Measurements from ENCODE around the gene ZNF792. TPM values are rescaled to one million over a fixed set of nuclear protein-coding genes. Genes with fewer than 3 reads are reported as not detected.
A peak's percentile ranks its signal among the peaks of the same experiment; 100 is the strongest.

The ZNF792 gene
- total RNA-seq, 1 experiment from 2014 or later: 4.5 TPM

- Histone ChIP-seq H3K4me3 (ENCODE audit: low read depth, low read length) (peak overlapping the region; percentile 90), H3K4me1 (peaks cover 51% of the 10 kb centered on the region), H3K36me3 (ENCODE audit: control insufficient read depth, insufficient read depth, low read length) (peaks cover 3% of the 10 kb centered on the region; the same call in 1 of the 2 replicates), H3K9me3 (no peaks in the 10 kb centered on the region), H3K27me3 (replicated peaks; ENCODE audit: control insufficient read depth, insufficient read depth, low read length) (no peaks in the 10 kb centered on the region)
- H3K27me3 Mint-ChIP-seq (ENCODE audit: insufficient read depth, unreplicated experiment): no peaks in the 10 kb centered on the region
- peaks cover 57% of the 10 kb centered on the region for H3K4me1 Mint-ChIP-seq (ENCODE audit: low read depth, unreplicated experiment)
- intact Hi-C loops (cut with micrococcal nuclease; ENCODE audit: unreplicated experiment): no loop called here
- H3K36me3 Mint-ChIP-seq (ENCODE audit: insufficient read depth, unreplicated experiment): peaks cover 28% of the 10 kb centered on the region
- TF ChIP-seq, protein P1, sequence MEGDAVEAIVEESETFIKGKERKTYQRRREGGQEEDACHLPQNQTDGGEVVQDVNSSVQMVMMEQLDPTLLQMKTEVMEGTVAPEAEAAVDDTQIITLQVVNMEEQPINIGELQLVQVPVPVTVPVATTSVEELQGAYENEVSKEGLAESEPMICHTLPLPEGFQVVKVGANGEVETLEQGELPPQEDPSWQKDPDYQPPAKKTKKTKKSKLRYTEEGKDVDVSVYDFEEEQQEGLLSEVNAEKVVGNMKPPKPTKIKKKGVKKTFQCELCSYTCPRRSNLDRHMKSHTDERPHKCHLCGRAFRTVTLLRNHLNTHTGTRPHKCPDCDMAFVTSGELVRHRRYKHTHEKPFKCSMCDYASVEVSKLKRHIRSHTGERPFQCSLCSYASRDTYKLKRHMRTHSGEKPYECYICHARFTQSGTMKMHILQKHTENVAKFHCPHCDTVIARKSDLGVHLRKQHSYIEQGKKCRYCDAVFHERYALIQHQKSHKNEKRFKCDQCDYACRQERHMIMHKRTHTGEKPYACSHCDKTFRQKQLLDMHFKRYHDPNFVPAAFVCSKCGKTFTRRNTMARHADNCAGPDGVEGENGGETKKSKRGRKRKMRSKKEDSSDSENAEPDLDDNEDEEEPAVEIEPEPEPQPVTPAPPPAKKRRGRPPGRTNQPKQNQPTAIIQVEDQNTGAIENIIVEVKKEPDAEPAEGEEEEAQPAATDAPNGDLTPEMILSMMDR (IDR thresholded peaks at IDR 0.05; ENCODE audit: insufficient read depth in 1 of 2, low read depth in 1 of 2, low read length in 1 of 2, severe bottlenecking in 1 of 2, unreplicated experiment in 1 of 2): no peak
- TSS peak; percentile 33 for BruUV-seq (replicated peaks)
- CTCF ChIA-PET: interaction anchor here (0.6 kb wide), 1 partner anchor 74 kb away, joined by 3 read pairs; the partner anchor contains the start of gene ZNF30
- DNase-seq: peak in 1 of 2 experiments; percentile 58
- peak overlapping the region; percentile 98 for H3K27ac Mint-ChIP-seq (ENCODE audit: unreplicated experiment)
- H3K4me3 Mint-ChIP-seq (ENCODE audit: unreplicated experiment): peak overlapping the region; percentile 99
- POLR2A ChIA-PET: interaction anchor here (0.8 kb wide), 1 partner anchor 324 kb away, joined by 3 read pairs; the partner anchor contains the start of genes SCGB2B2 and ZNF302
- H3K9me3 Mint-ChIP-seq (ENCODE audit: unreplicated experiment): no peaks in the 10 kb centered on the region
These were observed 36.8 kb upstream of the ZNF792 start for GRCh38 chr19:35000647-35001501.

GRCh38 chr19:35000338-35000646 is 36.3 kb upstream of the ZNF792 start:
- CTCF ChIA-PET: interaction anchor here (0.6 kb wide), 2 partner anchors 41 to 73 kb away, joined by 3 read pairs; partner anchors contain the start of genes HPN and ZNF30
- TF ChIP-seq, protein P1 (IDR thresholded peaks at IDR 0.05; ENCODE audit: insufficient read depth in 1 of 2, low read depth in 1 of 2, low read length in 1 of 2, severe bottlenecking in 1 of 2, unreplicated experiment in 1 of 2): no peak
- H3K9me3 Mint-ChIP-seq (ENCODE audit: unreplicated experiment): no peaks in the 10 kb centered on the region
- no TSS peak for BruUV-seq (replicated peaks)
- Histone ChIP-seq H3K9me3 (no peaks in the 10 kb centered on the region), H3K4me1 (peaks cover 51% of the 10 kb centered on the region), H3K4me3 (ENCODE audit: low read depth, low read length) (peak overlapping the region; percentile 90), H3K27me3 (replicated peaks; ENCODE audit: control insufficient read depth, insufficient read depth, low read length) (no peaks in the 10 kb centered on the region), H3K36me3 (ENCODE audit: control insufficient read depth, insufficient read depth, low read length) (peaks cover 3% of the 10 kb centered on the region; the same call in 1 of the 2 replicates)
- peaks cover 51% of the 10 kb centered on the region for H3K4me1 Mint-ChIP-seq (ENCODE audit: low read depth, unreplicated experiment)
- no peak for DNase-seq
- H3K27ac Mint-ChIP-seq (ENCODE audit: unreplicated experiment): peak overlapping the region; percentile 93
- H3K4me3 Mint-ChIP-seq (ENCODE audit: unreplicated experiment): peak overlapping the region; percentile 99
- no peaks in the 10 kb centered on the region for H3K27me3 Mint-ChIP-seq (ENCODE audit: insufficient read depth, unreplicated experiment)
- peaks cover 23% of the 10 kb centered on the region for H3K36me3 Mint-ChIP-seq (ENCODE audit: insufficient read depth, unreplicated experiment)
- POLR2A ChIA-PET: interaction anchor here (0.6 kb wide), 2 partner anchors 18 to 232 kb away, joined by 3 to 10 read pairs; no protein-coding TSS in a partner anchor
- intact Hi-C loops (cut with micrococcal nuclease; ENCODE audit: unreplicated experiment): no loop called here

DNA sequence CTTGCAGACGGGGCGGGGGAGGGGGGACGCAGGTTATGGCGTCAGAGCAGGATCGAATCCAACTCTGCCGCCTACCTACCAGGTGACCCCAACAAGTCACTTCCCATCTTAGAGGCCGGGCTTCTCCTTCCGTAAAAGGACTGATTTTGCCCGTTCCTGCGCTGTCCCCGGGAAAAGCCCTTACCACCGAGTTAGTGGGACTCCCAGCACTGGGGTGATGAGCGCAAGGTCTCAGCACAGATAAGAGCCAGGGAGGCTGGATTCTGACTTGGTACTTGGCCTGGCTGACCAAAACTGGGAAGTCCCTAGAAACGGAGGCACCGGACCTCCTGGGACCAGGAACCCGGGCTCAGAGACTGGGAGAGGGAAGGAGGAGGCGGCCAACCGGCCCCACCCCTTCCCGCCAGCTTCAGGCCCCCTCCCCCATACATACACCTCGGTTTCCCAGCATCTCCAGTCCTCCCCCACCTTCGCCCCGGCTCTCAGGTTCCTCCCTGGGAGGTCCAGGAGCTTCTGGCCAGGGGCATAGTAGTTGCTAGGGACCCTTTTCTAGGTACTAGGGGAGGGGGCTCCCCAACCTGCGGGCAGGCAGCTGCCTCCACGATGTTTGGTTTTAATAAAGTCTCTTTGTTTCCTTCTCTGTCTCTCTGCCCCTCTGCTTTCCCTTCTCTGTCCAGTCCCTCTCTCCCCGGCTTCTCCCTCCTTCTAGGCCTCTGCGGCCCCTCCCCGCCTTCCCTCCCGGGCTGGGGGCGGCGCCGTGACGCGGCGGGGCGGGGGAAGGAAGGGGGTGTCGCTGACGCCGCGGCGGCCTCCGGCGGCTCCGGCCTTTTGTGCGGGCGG is 35.7 kb upstream of the ZNF792 start, which contains the start of gene GRAMD1A:
Gene GRAMD1A (plus strand): TSS at position 826 of the 840 bp plus-strand sequence. CDS start 156 bp downstream, outside the sequence.
- Mint-ChIP-seq H3K4me3 (ENCODE audit: unreplicated experiment) (peak within 1 kb of the TSS; percentile 99), H3K9me3 (ENCODE audit: unreplicated experiment) (no peaks in the 10 kb centered on the region), H3K27ac (ENCODE audit: unreplicated experiment) (peak within 1 kb of the TSS; percentile 98), H3K4me1 (ENCODE audit: low read depth, unreplicated experiment) (peaks cover 46% of the 10 kb centered on the region), H3K36me3 (ENCODE audit: insufficient read depth, unreplicated experiment) (peaks cover 20% of the 10 kb centered on the region), H3K27me3 (ENCODE audit: insufficient read depth, unreplicated experiment) (no peaks in the 10 kb centered on the region)
- intact Hi-C loops (cut with micrococcal nuclease; ENCODE audit: unreplicated experiment): loop anchor here (1.0 kb wide), 1 partner anchor 26 kb away; no protein-coding TSS in a partner anchor
- ChIA-PET CTCF (interaction anchor here (0.6 kb wide), 1 partner anchor 42 kb away, joined by 3 read pairs; the partner anchor contains the start of gene HPN), POLR2A (interaction anchor here (0.6 to 0.7 kb wide), 4 partner anchors 8 to 1627 kb away, joined by 3 to 10 read pairs (median 6); no protein-coding TSS in a partner anchor)
- TF ChIP-seq, protein P1 (IDR thresholded peaks at IDR 0.05; ENCODE audit: insufficient read depth in 1 of 2, low read depth in 1 of 2, low read length in 1 of 2, severe bottlenecking in 1 of 2, unreplicated experiment in 1 of 2): no peak
- H3K27me3 ChIP-seq (replicated peaks; ENCODE audit: control insufficient read depth, insufficient read depth, low read length): no peaks in the 10 kb centered on the region
- TSS peak; percentile 90 for BruUV-seq (replicated peaks)
- peak within 1 kb of the TSS; percentile 90 for H3K4me3 ChIP-seq (ENCODE audit: low read depth, low read length)
- H3K9me3 ChIP-seq: no peaks in the 10 kb centered on the region
- peak; percentile 90 to 94 for DNase-seq
- peaks cover 3% of the 10 kb centered on the region; the same call in 1 of the 2 replicates for H3K36me3 ChIP-seq (ENCODE audit: control insufficient read depth, insufficient read depth, low read length)
- peaks cover 53% of the 10 kb centered on the region for H3K4me1 ChIP-seq

All from Caco-2 (cell line).